ENCODE measurements around the gene PHYHD1.

The PHYHD1 gene

GRCh38 chr9:128920381-128921058 lies at the start of gene PHYHD1:
Gene PHYHD1, plus strand, starts transcription at chr9:128920982. Its CDS starts 1,342 bp downstream, at chr9:128922324.
- peak in 56 of 58 donors; percentile 17 to 93 (median 74) for DNase-seq

GRCh38 chr9:128877852-128878251 lies 42.9 kb upstream of the PHYHD1 start:
- DNase-seq = no peak

DNA sequence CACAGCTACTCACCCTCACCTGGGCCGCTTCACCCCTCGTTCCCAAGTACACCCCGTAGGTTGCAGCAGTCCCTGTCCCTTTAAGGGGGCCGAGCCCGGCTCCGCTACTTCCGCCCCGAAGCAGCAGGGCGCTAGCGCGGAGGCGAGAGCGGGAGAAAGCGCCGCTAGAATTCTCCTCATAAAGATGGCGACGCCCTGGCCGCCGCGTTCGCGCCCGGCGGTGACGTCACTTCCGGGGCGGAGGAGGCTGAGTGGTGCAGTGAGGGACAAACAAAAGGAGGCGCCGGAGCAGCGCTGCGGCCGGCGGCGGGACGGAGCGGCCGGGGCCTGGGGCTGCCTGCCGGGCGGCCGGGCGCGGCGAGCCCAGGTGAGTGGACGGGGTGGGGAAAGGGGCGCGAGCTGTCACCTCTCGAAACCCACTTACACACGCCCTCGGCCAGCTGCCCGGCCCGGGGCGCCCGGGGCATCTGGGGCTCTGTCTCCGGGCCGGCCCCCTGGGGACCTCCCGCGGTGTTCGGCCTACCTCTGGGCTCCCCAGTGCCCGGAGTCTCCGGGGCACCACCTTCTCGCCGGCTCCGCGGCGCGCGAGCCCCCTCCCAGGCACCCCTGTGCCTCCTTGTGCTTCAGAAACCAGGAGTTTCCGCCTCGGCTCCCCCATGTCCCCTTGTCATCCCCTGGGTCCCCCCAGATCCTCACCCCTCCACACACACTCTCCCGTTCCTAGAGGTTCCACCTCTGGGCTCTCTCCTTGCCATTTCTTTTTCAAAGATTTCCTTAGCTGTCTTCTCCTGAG lies 38.7 kb upstream of the PHYHD1 start, which contains the start of the genes KYAT1 and LRRC8A:
Gene KYAT1, minus strand, starts transcription at position 67 of the 793 bp plus-strand sequence. CDS start 36,545 bp downstream, outside the sequence.
Gene LRRC8A, plus strand, starts transcription at position 250 of the 793 bp plus-strand sequence. CDS start 25,032 bp downstream, outside the sequence.
- DNase-seq = peak; percentile 82 to 99 (median 96)

DNA sequence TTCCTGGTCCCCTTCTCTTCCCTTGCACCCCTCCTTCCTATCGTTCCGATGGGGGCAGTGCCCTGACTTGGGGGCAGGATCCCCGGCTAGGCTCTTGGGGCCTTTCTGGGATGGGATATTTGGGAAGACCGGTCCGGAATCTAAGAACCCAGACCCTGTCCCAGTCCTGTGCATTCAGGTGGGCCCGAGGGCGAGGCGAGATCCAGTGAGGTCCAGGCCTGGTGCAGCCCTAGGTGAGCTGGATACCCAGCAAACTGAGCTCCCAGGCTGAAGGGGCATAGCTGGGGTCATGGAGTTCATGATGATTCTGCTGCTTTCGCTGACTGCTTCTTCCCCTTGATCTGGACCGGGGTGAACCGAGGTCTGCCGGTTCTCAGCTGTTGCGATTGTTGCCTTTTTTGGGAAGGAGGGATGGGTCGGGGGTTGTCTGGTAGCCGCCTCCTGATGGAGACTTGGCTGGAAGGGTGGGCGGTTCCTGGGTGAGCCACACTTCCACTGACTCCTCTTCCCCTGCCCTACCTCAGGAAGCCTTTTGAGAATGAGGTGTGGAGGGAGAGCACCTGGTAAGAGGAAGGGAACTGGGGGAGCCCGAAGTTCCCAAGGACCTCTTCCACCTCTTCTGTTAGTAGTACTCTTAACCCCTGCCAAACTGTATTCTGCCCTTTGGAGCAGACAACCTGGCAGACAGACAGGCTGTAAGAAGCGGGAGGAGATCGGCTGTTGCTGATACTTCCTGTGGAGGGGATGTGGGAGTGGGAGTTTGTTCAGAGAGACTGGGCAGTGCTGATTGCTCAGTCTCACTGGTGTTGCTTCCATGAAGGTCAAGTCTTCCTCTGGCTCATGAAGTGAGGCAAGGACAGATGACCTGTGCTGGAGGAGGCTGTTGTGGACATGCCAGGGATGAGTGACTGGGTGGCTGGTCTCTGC lies 37.8 kb upstream of the PHYHD1 start:
- peak in 5 of 58 donors; percentile 51 to 65 (median 59) for DNase-seq

GRCh38 chr9:128884164-128884563 lies 36.6 kb upstream of the PHYHD1 start:
- no peak for DNase-seq

- no peak for DNase-seq
Observed at GRCh38 chr9:128885376-128885775, 35.4 kb upstream of the PHYHD1 start.

GRCh38 chr9:128885798-128886197 lies 35.0 kb upstream of the PHYHD1 start:
- no peak for DNase-seq

GRCh38 chr9:128886211-128886891 lies 34.4 kb upstream of the PHYHD1 start:
- no peak for DNase-seq

GRCh38 chr9:128887049-128887448 lies 33.7 kb upstream of the PHYHD1 start:
- no peak for DNase-seq

DNA sequence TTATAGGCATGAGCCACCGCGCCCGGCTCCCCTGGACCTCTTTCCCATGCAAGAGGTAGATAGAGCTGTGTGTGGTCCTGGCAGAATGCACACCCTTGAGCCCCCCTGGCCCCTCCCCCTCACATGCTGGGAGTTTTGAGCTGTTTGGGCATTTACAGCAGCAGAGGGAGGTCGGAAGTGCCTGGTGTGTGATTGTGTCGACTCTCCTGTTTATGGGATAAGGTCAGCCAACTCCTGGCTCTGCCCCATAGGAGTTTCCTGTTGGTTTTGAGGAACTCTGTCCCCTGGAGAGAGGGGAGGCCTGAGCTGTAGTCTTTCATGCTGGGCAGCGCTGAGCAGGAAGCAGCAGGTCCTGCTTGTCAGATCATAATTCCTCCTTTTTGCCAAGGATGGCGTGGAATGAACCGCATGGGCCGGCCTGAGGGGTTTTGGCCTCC lies 32.9 kb upstream of the PHYHD1 start:
- peak in 2 of 58 donors; percentile 25 to 47 for DNase-seq

DNA sequence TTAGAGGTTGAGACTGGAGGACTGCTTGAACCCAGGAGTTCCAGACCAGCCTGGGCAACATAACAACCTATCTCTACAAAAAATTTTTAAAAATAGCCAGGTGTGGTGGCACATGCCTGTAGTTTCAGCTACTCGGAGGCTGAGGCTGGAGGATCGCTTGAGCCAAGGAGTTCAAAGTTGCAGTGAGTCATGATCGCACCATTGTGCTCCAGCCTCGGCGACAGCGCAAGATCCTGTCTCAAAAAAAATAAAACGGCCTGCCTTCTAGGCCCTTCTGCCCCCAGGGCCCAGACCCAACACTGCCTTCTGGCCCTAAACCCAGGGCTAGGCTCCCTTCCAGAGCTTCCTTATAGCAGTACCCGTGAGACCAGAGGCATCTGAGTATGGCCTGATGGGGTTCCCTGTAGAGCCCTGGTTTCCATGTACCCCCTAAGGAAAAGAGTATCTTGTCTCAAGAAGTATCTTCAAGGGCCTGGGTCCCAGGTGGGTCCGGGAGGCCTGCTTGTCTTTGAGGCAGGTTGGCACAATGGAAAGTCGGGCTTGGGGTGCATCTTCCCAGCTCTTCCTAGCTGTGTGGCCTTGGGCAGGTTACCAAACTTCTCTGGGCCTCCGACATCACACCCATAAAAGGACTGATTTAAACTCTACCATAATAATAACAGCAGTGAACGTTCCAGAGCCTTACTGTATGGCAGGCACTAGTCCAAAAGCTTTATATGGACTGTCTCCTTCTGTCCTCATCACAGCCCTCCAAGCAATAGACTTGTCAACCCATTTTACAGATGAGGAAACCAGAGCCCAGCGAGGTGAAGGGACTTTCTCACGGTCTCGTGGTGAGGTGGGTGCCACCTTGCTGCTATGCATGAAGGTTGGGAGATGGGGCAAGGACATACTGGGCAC lies 29.2 kb upstream of the PHYHD1 start:
- no peak for DNase-seq

DNA sequence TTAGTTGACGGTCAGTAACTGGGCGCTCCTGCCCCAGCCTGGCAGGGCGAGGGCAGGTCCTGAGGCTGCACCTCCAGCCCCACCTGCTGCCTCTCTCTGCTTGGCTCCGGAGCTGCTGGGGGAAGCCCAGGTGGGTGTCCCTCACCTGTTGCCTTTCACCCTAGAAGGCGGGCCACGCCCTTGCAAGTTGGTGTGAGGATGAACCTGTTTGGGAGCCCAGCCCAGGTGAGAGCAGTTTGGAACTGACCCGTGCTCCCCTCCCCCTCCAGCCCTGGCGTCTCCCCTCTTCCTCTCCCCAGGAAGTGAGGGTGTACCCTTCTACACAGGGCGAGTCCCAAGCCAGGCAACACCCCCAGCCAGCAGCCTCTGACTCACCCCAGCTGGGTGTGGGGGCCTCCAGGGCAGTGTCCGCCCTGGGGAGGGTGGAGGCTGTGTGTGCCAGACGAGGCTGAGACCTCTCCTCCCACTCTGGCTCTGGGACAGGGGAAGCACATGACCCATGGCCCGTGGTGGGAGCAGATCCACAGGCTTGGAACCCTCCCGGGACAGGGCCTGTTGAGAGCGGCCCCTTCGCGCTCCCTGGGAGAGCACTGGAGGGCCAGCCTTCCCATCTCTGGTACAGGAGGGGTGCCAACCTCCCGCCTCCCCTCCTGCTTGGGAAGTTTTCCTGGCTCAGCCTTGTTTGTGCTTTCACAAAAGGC lies 28.4 kb upstream of the PHYHD1 start:
- DNase-seq = peak; percentile 44 to 99 (median 91)

- DNase-seq = peak in 1 of 58 donors; percentile 62
Observed at GRCh38 chr9:128893354-128893753, 27.4 kb upstream of the PHYHD1 start.

DNA sequence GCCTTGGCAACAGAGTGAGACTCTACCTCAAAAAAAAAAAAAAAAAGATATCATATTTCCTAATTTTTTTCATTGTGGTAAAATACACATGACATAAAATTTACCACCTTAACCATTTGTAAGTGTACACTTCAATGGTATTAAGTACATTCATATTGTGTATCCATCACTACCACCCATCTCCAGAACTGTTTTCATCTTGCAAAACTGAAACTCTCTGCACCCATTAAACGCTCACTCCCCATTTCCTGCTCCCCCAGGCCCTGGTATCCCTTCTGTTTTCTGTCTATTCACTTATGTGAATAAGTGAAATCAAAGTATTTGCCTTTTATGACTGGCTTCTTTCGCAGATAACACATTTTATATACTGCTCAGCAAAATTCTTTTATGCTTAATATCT lies 26.0 kb upstream of the PHYHD1 start:
- DNase-seq = no peak

- peak in 2 of 58 donors; percentile 19 to 53 for DNase-seq
Observed at GRCh38 chr9:128895556-128895955, 25.2 kb upstream of the PHYHD1 start.

DNA sequence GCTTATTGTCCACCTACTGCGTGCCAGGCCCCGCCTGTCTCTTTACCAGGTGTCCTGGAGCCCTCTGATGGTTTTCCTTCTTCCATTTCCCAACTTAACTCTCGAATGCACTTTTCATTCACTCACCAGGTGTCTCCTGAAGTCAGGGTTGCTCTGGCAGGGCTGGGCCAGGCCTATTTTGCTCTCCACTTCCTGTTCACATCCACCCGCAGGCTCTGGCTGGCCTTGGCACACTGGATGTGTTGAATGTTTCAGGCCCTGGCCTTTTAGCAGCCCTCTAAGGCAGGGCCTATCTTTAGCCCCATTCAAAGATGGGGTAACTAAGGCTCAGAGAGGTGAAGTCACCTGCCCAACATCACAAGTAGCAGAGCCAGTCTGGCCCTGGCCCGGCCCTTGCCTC lies 22.4 kb upstream of the PHYHD1 start:
- DNase-seq = no peak

- peak in 15 of 58 donors; percentile 27 to 58 (median 39) for DNase-seq
Observed at GRCh38 chr9:128898845-128899565, 21.8 kb upstream of the PHYHD1 start.

Data from anterior cingulate cortex (tissue), 58 donors.